Activated T-cell treated with anti-CD3 and anti-CD28 coated beads, Interleukin-2, amount 50 U/mL, for 72 hours (primary cell): ENCODE results near the gene ADRM1. TPM values are rescaled to one million over a fixed set of nuclear protein-coding genes. Genes with fewer than 3 reads are reported as not detected.

Experiments used
- ATAC-seq, 2 donors: fragments of 150-1000 bp; cut with Tn5 transposase; replicated peaks in 1 of 2; 2 replicates each; pipeline ENCODE4 v1.10.0; 2021; ENCODE audit warnings: moderate library complexity in 2 of 2, mild to moderate bottlenecking in 1 of 2
- DNase-seq, 2 donors: peaks; one replicate each; pipeline ENCODE4 v3.0.0; 2021 to 2022; ENCODE audit warnings: mixed read lengths in 1 of 2
- H3K27ac Mint-ChIP-seq: one replicate; pipeline ENCODE4 v1.8.0; 2022; ENCODE audit warnings: mild to moderate bottlenecking, moderate library complexity, mixed read lengths
- H3K27me3 Mint-ChIP-seq: one replicate; pipeline ENCODE4 v1.8.0; 2022; ENCODE audit warnings: low read depth, mixed read lengths
- H3K36me3 Mint-ChIP-seq, 2 donors: one replicate each; pipeline ENCODE4 v1.8.0; 2022; ENCODE audit warnings: mixed read lengths in 2 of 2, mild to moderate bottlenecking in 1 of 2; ENCODE audit not compliant: insufficient read depth in 2 of 2
- H3K4me1 Mint-ChIP-seq: one replicate; pipeline ENCODE4 v1.8.0; 2022; ENCODE audit warnings: low read depth, mixed read lengths
- H3K4me3 Mint-ChIP-seq, 2 donors: one replicate each; pipeline ENCODE4 v1.8.0; 2022; ENCODE audit warnings: mild to moderate bottlenecking in 2 of 2, mixed read lengths in 2 of 2, moderate library complexity in 2 of 2
- H3K9me3 Mint-ChIP-seq, 2 donors: one replicate each; pipeline ENCODE4 v1.8.0; 2022; ENCODE audit warnings: mixed read lengths in 2 of 2
- total RNA-seq, 2 donors: library from RNA; stranded (reverse); gene quantifications; one replicate each; pipeline ENCODE4 v1.2.3, GENCODE V29; 2022

ADRM1 gene
- total RNA-seq, 2 donors from 2014 or later: 95.4 to 114 TPM

GRCh38 chr20:62342910-62343309 lies 40.1 kb downstream of the ADRM1 start:
- ATAC-seq (no peak), DNase-seq (no peak)
- peaks cover 1 to 2% of the 10 kb centered on the region in 2 donors for H3K36me3 Mint-ChIP-seq
- H3K4me1 Mint-ChIP-seq: no peaks in the 10 kb centered on the region
- no peak overlapping the region for H3K4me3 Mint-ChIP-seq
- H3K9me3 Mint-ChIP-seq: no peaks in the 10 kb centered on the region
- no peak overlapping the region for H3K27ac Mint-ChIP-seq
- peaks cover 8% of the 10 kb centered on the region for H3K27me3 Mint-ChIP-seq

- H3K4me1 Mint-ChIP-seq: no peaks in the 10 kb centered on the region
- ATAC-seq (no peak), DNase-seq (no peak)
- H3K27ac Mint-ChIP-seq: no peak overlapping the region
- no peak overlapping the region for H3K4me3 Mint-ChIP-seq
- H3K27me3 Mint-ChIP-seq: peaks cover 8% of the 10 kb centered on the region
- H3K36me3 Mint-ChIP-seq: peaks cover 4 to 5% of the 10 kb centered on the region in 2 donors
- H3K9me3 Mint-ChIP-seq: peaks cover 3 to 4% of the 10 kb centered on the region in 2 donors
These were observed 41.3 kb downstream of the ADRM1 start for GRCh38 chr20:62344092-62344491.

- peaks cover 5 to 6% of the 10 kb centered on the region in 2 donors for H3K36me3 Mint-ChIP-seq
- ATAC-seq: no peak
These were observed 42.0 kb downstream of the ADRM1 start for GRCh38 chr20:62344782-62345181.

GRCh38 chr20:62345681-62346370 lies 43.0 kb downstream of the ADRM1 start:
- Mint-ChIP-seq H3K27me3 (no peaks in the 10 kb centered on the region), H3K9me3 (peaks cover 4 to 7% of the 10 kb centered on the region in 2 donors), H3K4me1 (no peaks in the 10 kb centered on the region), H3K4me3 (no peak overlapping the region), H3K27ac (no peak overlapping the region), H3K36me3 (peaks cover 5 to 6% of the 10 kb centered on the region in 2 donors)
- ATAC-seq: no peak
- no peak for DNase-seq

More at GRCh38 chr20:62344782-62345181, 42.0 kb downstream of the ADRM1 start:
- H3K27me3 Mint-ChIP-seq: peaks cover 3% of the 10 kb centered on the region
- peaks cover 4 to 7% of the 10 kb centered on the region in 2 donors for H3K9me3 Mint-ChIP-seq
- H3K4me1 Mint-ChIP-seq: no peaks in the 10 kb centered on the region
- H3K27ac Mint-ChIP-seq: no peak overlapping the region
- no peak for DNase-seq
- no peak overlapping the region for H3K4me3 Mint-ChIP-seq

- H3K27ac Mint-ChIP-seq: no peak overlapping the region
- ATAC-seq (no peak), DNase-seq (no peak)
- peaks cover 4 to 7% of the 10 kb centered on the region in 2 donors for H3K9me3 Mint-ChIP-seq
- H3K4me1 Mint-ChIP-seq: no peaks in the 10 kb centered on the region
- H3K4me3 Mint-ChIP-seq: no peak overlapping the region
- H3K27me3 Mint-ChIP-seq: no peaks in the 10 kb centered on the region
- peaks cover 5 to 6% of the 10 kb centered on the region in 2 donors for H3K36me3 Mint-ChIP-seq
These were observed 43.8 kb downstream of the ADRM1 start for GRCh38 chr20:62346398-62347150.

- H3K9me3 Mint-ChIP-seq: peaks cover 4 to 7% of the 10 kb centered on the region in 2 donors
- no peaks in the 10 kb centered on the region for H3K27me3 Mint-ChIP-seq
- no peaks in the 10 kb centered on the region for H3K4me1 Mint-ChIP-seq
- no peak overlapping the region for H3K27ac Mint-ChIP-seq
- peaks cover 5 to 6% of the 10 kb centered on the region in 2 donors for H3K36me3 Mint-ChIP-seq
- H3K4me3 Mint-ChIP-seq: no peak overlapping the region
- ATAC-seq: no peak
- no peak for DNase-seq
These were observed 44.3 kb downstream of the ADRM1 start for GRCh38 chr20:62347151-62347404.

GRCh38 chr20:62347445-62347844 lies 44.6 kb downstream of the ADRM1 start:
- ATAC-seq: no peak
- Mint-ChIP-seq H3K27me3 (no peaks in the 10 kb centered on the region), H3K4me1 (no peaks in the 10 kb centered on the region), H3K36me3 (peaks cover 5 to 6% of the 10 kb centered on the region in 2 donors), H3K27ac (no peak overlapping the region), H3K9me3 (peaks cover 4 to 7% of the 10 kb centered on the region in 2 donors), H3K4me3 (no peak overlapping the region)
- DNase-seq: no peak

GRCh38 chr20:62348604-62349003 lies 45.8 kb downstream of the ADRM1 start:
- no peak for DNase-seq
- Mint-ChIP-seq H3K4me1 (no peaks in the 10 kb centered on the region), H3K36me3 (peaks cover 5 to 6% of the 10 kb centered on the region in 2 donors), H3K27me3 (no peaks in the 10 kb centered on the region), H3K4me3 (no peak overlapping the region), H3K27ac (no peak overlapping the region), H3K9me3 (peaks cover 4 to 7% of the 10 kb centered on the region in 2 donors)
- ATAC-seq: no peak

- Mint-ChIP-seq H3K4me3 (no peak overlapping the region), H3K4me1 (no peaks in the 10 kb centered on the region), H3K27ac (no peak overlapping the region), H3K9me3 (peaks cover 4 to 7% of the 10 kb centered on the region in 2 donors), H3K36me3 (peaks cover 5 to 6% of the 10 kb centered on the region in 2 donors), H3K27me3 (no peaks in the 10 kb centered on the region)
- ATAC-seq (no peak), DNase-seq (no peak)
These were observed 46.8 kb downstream of the ADRM1 start for GRCh38 chr20:62349556-62350097.

- H3K36me3 Mint-ChIP-seq: peaks cover 5 to 6% of the 10 kb centered on the region in 2 donors
- no peaks in the 10 kb centered on the region for H3K4me1 Mint-ChIP-seq
- H3K27me3 Mint-ChIP-seq: no peaks in the 10 kb centered on the region
- no peak overlapping the region for H3K4me3 Mint-ChIP-seq
- no peak for DNase-seq
- ATAC-seq: no peak
- no peak overlapping the region for H3K27ac Mint-ChIP-seq
- peaks cover 4 to 7% of the 10 kb centered on the region in 2 donors for H3K9me3 Mint-ChIP-seq
These were observed 47.4 kb downstream of the ADRM1 start for GRCh38 chr20:62350098-62350628.

- Mint-ChIP-seq H3K27me3 (no peaks in the 10 kb centered on the region), H3K36me3 (peaks cover 5 to 6% of the 10 kb centered on the region in 2 donors), H3K27ac (no peak overlapping the region), H3K4me1 (no peaks in the 10 kb centered on the region), H3K4me3 (no peak overlapping the region), H3K9me3 (peaks cover 4 to 7% of the 10 kb centered on the region in 2 donors)
- ATAC-seq (no peak), DNase-seq (no peak)
These were observed 48.0 kb downstream of the ADRM1 start for GRCh38 chr20:62350629-62351422.

- Mint-ChIP-seq H3K36me3 (peaks cover 5 to 6% of the 10 kb centered on the region in 2 donors), H3K27ac (no peak overlapping the region), H3K27me3 (no peaks in the 10 kb centered on the region), H3K9me3 (peaks cover 4 to 7% of the 10 kb centered on the region in 2 donors), H3K4me1 (no peaks in the 10 kb centered on the region), H3K4me3 (no peak overlapping the region)
- ATAC-seq: no peak
- no peak for DNase-seq
These were observed 48.9 kb downstream of the ADRM1 start for GRCh38 chr20:62351469-62352401.
